GM12873 (cell line): Measurements from ENCODE around the gene PDE4D.

Source experiments
- TF ChIP-seq, protein P1 (sequence below): IDR thresholded peaks from 2 replicates; pipeline ENCODE4 v1.5.1; 2012; ENCODE audit warnings: low read depth, mild to moderate bottlenecking, moderate library complexity, low read length, control low read depth; ENCODE audit not compliant: insufficient read depth; ENCODE audit errors: missing control alignments

The PDE4D gene

DNA sequence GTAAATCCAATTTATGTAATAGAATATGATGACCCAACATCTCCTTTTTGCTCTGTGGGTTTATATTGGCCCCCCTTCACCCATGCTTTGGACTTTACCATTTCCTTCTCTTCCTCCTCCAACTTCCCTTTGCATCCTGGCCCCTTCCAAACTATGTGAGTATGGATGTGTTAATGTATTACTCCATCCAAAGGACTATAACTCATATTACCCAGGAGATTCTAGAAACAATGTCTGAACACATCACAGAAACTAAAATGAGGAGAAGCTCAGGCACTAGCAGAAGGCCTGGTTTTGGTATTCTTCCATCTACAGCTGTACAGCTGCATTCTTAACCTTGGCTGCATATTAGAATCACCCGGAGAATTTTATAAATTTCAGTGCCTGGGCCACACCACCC, 110.7 kb downstream of the PDE4D start:
- TF ChIP-seq, protein P1, sequence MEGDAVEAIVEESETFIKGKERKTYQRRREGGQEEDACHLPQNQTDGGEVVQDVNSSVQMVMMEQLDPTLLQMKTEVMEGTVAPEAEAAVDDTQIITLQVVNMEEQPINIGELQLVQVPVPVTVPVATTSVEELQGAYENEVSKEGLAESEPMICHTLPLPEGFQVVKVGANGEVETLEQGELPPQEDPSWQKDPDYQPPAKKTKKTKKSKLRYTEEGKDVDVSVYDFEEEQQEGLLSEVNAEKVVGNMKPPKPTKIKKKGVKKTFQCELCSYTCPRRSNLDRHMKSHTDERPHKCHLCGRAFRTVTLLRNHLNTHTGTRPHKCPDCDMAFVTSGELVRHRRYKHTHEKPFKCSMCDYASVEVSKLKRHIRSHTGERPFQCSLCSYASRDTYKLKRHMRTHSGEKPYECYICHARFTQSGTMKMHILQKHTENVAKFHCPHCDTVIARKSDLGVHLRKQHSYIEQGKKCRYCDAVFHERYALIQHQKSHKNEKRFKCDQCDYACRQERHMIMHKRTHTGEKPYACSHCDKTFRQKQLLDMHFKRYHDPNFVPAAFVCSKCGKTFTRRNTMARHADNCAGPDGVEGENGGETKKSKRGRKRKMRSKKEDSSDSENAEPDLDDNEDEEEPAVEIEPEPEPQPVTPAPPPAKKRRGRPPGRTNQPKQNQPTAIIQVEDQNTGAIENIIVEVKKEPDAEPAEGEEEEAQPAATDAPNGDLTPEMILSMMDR, result no peak

GRCh38 chr5:59779453-59779852, 114.1 kb downstream of the PDE4D start:
- TF ChIP-seq, protein P1, result no peak

GRCh38 chr5:59777028-59777427, 116.5 kb downstream of the PDE4D start:
- TF ChIP-seq, protein P1, result no peak

- TF ChIP-seq, protein P1, result no peak
These were observed 120.2 kb downstream of the PDE4D start for GRCh38 chr5:59773294-59773693.

- TF ChIP-seq, protein P1, result no peak
These were observed 120.8 kb downstream of the PDE4D start for GRCh38 chr5:59772757-59773156.

- TF ChIP-seq, protein P1, result no peak
These were observed 121.3 kb downstream of the PDE4D start for GRCh38 chr5:59772206-59772605.

- TF ChIP-seq, protein P1, result no peak
These were observed 122.6 kb downstream of the PDE4D start for GRCh38 chr5:59770953-59771352.
